Colonic mucosa (tissue), 4 donors: ENCODE data around the gene LYPD1. TPM values are rescaled to one million over a fixed set of nuclear protein-coding genes. Genes with fewer than 3 reads are reported as not detected.

Experiments
- DNase-seq: peaks from one replicate; pipeline ENCODE4 v3.0.0-alpha.2; 2020
- H3K27ac ChIP-seq: fragments of 200-600 bp; one replicate; pipeline ENCODE4 v1.8.0; 2021
- H3K27me3 ChIP-seq: fragments of 200-600 bp; one replicate; pipeline ENCODE4 v1.8.0; 2021
- H3K36me3 ChIP-seq: fragments of 200-600 bp; one replicate; pipeline ENCODE4 v1.8.0; 2021
- H3K4me1 ChIP-seq: fragments of 200-600 bp; one replicate; pipeline ENCODE4 v1.8.0; 2021; ENCODE audit warnings: mild to moderate bottlenecking
- H3K4me3 ChIP-seq: fragments of 200-600 bp; one replicate; pipeline ENCODE4 v1.8.0; 2021
- H3K9ac ChIP-seq, 2 donors: one replicate each; pipeline ENCODE4 v1.7.0; 2013; ENCODE audit warnings: control low read depth in 2 of 2, low read depth in 2 of 2, low read length in 2 of 2
- H3K9me3 ChIP-seq: fragments of 200-600 bp; one replicate; pipeline ENCODE4 v1.8.0; 2021
- intact Hi-C: fragments of 100-400 bp; cut with DNase I; formaldehyde crosslinking; loops from one replicate; pipeline ENCODE4 v1.14.1; 2022
- total RNA-seq, 2 donors: library from RNA; stranded (reverse); fragmentation: NEBNext Ultra II Directional in 1 of 2; extraction: Animal tissue kit (Norgen Biotek cat#: 25700) in 1 of 2; gene quantifications; one replicate each; pipeline ENCODE4 v1.2.1, GENCODE V29; 2021
- TF ChIP-seq, protein P1 (sequence below): fragments of 200-600 bp; IDR thresholded peaks from one replicate; pipeline ENCODE4 v1.8.0; 2022; ENCODE audit warnings: antibody characterized with exemption, mild to moderate bottlenecking
- donor health status: healthy.
- donor health status: DM: no; HTN: no; CAD: no.
- donor health status: DM: no; HTN: no; CAD: no.

Gene LYPD1
- total RNA-seq, 2 donors from 2014 or later, result 0.66 TPM; not detected in 1

GRCh38 chr2:132627536-132627935, 42.5 kb downstream of the LYPD1 start:
- Histone ChIP-seq H3K36me3 (no peaks in the 10 kb centered on the region), H3K4me3 (no peak overlapping the region), H3K27ac (no peak overlapping the region), H3K9ac (no peak overlapping the region), H3K27me3 (no peaks in the 10 kb centered on the region), H3K9me3 (no peaks in the 10 kb centered on the region), H3K4me1 (peaks cover 5% of the 10 kb centered on the region)
- intact Hi-C loops, result no loop called here
- DNase-seq, result no peak
- TF ChIP-seq, protein P1, sequence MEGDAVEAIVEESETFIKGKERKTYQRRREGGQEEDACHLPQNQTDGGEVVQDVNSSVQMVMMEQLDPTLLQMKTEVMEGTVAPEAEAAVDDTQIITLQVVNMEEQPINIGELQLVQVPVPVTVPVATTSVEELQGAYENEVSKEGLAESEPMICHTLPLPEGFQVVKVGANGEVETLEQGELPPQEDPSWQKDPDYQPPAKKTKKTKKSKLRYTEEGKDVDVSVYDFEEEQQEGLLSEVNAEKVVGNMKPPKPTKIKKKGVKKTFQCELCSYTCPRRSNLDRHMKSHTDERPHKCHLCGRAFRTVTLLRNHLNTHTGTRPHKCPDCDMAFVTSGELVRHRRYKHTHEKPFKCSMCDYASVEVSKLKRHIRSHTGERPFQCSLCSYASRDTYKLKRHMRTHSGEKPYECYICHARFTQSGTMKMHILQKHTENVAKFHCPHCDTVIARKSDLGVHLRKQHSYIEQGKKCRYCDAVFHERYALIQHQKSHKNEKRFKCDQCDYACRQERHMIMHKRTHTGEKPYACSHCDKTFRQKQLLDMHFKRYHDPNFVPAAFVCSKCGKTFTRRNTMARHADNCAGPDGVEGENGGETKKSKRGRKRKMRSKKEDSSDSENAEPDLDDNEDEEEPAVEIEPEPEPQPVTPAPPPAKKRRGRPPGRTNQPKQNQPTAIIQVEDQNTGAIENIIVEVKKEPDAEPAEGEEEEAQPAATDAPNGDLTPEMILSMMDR, result no peak

DNA sequence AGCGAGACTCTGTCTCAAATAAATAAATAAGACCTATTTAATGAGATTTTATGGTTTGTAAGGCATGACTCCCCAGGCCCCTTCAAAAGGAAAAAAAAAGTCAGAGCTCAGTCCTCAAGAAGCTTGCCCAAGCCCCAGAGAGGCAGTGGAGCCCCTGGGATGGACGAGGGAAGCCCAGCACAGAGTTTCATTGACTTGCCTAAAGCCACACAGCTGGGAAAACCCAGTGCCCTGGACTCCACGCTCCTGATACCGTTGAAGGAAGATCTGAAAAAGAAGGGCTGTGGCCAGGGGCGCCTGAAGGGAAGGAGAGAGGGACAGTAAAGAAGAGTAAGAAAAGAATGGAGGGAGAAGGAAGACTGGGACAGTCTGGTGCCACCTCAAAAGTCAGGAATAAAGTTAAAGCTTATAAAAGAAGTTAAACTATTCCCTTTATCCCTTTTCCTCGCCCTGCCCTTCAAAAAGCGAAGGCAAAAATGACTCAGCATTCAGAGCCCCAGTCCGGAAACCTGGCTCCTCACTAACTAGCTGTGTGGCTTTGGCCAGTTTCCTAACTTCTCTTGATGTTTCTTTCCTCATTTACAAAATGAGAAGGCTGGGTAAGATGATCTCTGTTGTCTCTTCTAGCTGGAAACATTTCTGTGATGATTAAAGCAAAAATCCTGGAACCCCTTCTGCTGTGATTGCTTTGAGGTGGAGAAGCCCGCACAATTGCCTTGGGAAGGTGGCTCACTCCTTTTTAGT, 46.7 kb downstream of the LYPD1 start:
- TF ChIP-seq, protein P1, result no peak
- intact Hi-C loops, result no loop called here
- DNase-seq, result no peak
- Histone ChIP-seq H3K27ac (no peak overlapping the region), H3K4me3 (no peak overlapping the region), H3K9ac (no peak overlapping the region), H3K27me3 (no peaks in the 10 kb centered on the region), H3K36me3 (no peaks in the 10 kb centered on the region), H3K9me3 (no peaks in the 10 kb centered on the region), H3K4me1 (no peaks in the 10 kb centered on the region)

DNA sequence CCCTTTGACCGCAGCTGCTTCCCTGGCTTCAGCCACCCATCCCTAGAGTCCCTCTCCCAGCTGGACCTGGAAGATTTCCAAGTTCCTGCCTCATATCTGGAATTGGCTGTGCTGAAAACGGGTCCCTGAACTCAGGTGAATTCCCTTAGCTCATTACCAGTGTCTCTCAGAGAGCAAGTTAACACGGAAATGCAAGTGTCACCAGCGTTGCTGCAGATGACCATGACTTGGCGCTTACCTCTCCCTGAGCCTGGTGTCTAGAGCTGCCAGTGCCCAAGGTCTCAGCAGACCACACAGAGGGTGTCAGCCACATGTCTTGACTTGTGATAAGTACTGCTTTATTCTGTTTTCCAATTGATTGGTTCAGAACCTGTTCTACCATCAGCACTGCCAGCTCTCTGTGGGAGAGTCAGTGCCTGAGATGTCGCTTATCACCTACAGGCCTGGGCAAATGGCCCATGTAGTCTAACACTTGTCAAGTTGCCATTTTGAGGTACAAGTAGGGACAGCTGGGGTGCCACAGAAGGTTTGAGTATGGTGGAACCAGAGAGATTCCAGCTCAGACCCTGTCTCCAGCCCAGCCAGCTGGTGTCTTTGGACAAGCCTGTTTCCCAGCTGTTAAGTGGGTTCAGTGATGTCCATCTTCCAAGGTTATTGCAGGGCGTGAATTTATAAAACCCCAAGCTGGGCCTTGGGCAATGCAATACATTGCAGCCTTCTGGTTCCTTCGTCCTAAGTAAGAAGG, 48.7 kb downstream of the LYPD1 start:
- Histone ChIP-seq H3K27ac (no peak overlapping the region), H3K4me1 (no peaks in the 10 kb centered on the region), H3K9me3 (no peaks in the 10 kb centered on the region), H3K36me3 (no peaks in the 10 kb centered on the region), H3K4me3 (no peak overlapping the region), H3K9ac (no peak overlapping the region), H3K27me3 (no peaks in the 10 kb centered on the region)
- intact Hi-C loops, result no loop called here
- TF ChIP-seq, protein P1, result no peak
- DNase-seq, result no peak

GRCh38 chr2:132620115-132620514, 49.9 kb downstream of the LYPD1 start:
- TF ChIP-seq, protein P1, result no peak
- no peak overlapping the region for H3K27ac ChIP-seq
- no peak for DNase-seq
- H3K4me1 ChIP-seq, result no peaks in the 10 kb centered on the region
- no peak overlapping the region for H3K9ac ChIP-seq
- no peaks in the 10 kb centered on the region for H3K27me3 ChIP-seq
- no peak overlapping the region for H3K4me3 ChIP-seq
- no peaks in the 10 kb centered on the region for H3K9me3 ChIP-seq
- no peaks in the 10 kb centered on the region for H3K36me3 ChIP-seq
- intact Hi-C loops, result no loop called here

DNA sequence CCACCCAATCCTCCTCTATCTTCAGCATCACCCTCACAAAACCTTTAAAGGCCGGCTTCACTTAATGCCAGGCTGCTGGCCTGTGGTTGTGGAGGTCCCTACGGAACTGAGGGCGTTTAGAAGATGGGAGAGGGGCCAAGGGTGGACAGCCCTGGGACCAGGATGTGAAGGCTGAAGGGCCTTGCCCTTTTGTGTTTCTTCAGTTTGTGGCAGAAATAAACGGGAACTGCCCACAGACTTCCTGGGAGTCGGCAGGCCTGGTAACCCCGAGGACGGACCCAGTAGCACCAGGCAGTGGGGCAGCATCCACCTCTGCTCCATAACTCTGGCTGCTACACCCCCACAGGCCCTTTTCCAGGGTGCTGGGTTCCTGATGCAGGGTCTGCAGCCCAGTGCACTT, 51.3 kb downstream of the LYPD1 start:
- TF ChIP-seq, protein P1, result no peak
- DNase-seq, result no peak
- no peaks in the 10 kb centered on the region for H3K36me3 ChIP-seq
- no peak overlapping the region for H3K27ac ChIP-seq
- no peaks in the 10 kb centered on the region for H3K4me1 ChIP-seq
- H3K9ac ChIP-seq, result no peak overlapping the region
- intact Hi-C loops, result no loop called here
- H3K9me3 ChIP-seq, result no peaks in the 10 kb centered on the region
- no peak overlapping the region for H3K4me3 ChIP-seq
- no peaks in the 10 kb centered on the region for H3K27me3 ChIP-seq
